Body of pancreas (tissue), 4 donors: Measurements from ENCODE around the gene DLST.

Experiments used
- CTCF ChIP-seq, 7 experiments: fragments of 450-650 bp in 4 of 7; fragments of 200-600 bp in 3 of 7; sonication (generic) in 3 of 7; IDR thresholded peaks; one replicate each; pipeline ENCODE4 v1.5.1; 2016 to 2019; ENCODE audit warnings: antibody characterized with exemption in 7 of 7
- POLR2A ChIP-seq, 3 donors: fragments of 450-650 bp; IDR thresholded peaks; one replicate each; pipeline ENCODE4 v1.6.1; 2016; ENCODE audit warnings: antibody characterized with exemption in 3 of 3, mild to moderate bottlenecking in 2 of 3

DNA sequence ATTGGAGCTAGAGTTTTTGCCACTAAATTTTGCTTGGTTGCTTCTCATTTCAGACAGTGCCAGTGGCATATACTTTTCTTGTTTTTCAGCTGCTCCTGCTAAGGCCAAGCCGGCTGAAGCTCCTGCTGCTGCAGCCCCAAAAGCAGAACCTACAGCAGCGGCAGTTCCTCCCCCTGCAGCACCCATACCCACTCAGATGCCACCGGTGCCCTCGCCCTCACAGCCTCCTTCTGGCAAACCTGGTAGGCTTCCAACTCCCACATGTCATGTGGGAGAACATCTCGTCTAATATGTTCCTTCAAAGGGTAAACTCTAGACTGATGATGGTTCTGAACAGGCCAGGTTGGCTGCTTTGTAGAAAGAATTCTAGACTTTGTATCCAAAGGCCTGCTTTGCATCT, 11.0 kb downstream of the DLST start:
- TF ChIP-seq POLR2A (IDR thresholded peaks at IDR 0.05) (no peak), CTCF (IDR thresholded peaks at IDR 0.05) (no peak)
